H54 (cell line): ENCODE data around the gene TRAF3.

Source experiments
- DNase-seq: peaks from one replicate; pipeline ENCODE4 v3.0.0; 2011; ENCODE audit warnings: low spot score, mixed read lengths; ENCODE audit not compliant: insufficient read length
- FAIRE-seq: peaks from 3 replicates; lab custom pipeline; 2011; peaks lifted over from hg19 to GRCh38; lab: Jason Lieb, UNC
- POLR2A ChIP-seq: IDR thresholded peaks from 2 replicates; pipeline ENCODE4 v1.6.1; 2011; ENCODE audit warnings: low read depth, mild to moderate bottlenecking, low read length

TRAF3 gene

GRCh38 chr14:102914474-102915291 lies 137.4 kb downstream of the TRAF3 start:
- TF ChIP-seq POLR2A: no peak
- FAIRE-seq (no peak), DNase-seq (no peak)

- no peak for TF ChIP-seq POLR2A
- FAIRE-seq: no peak
These were observed 138.3 kb downstream of the TRAF3 start for GRCh38 chr14:102915292-102916110.

GRCh38 chr14:102916347-102917055 lies 139.3 kb downstream of the TRAF3 start:
- no peak for FAIRE-seq
- TF ChIP-seq POLR2A: no peak
- DNase-seq: no peak

More at GRCh38 chr14:102915292-102916110, 138.3 kb downstream of the TRAF3 start:
- no peak for DNase-seq

GRCh38 chr14:102917056-102917385 lies 139.8 kb downstream of the TRAF3 start:
- no peak for DNase-seq
- no peak for FAIRE-seq
- TF ChIP-seq POLR2A: no peak

GRCh38 chr14:102917469-102918211 lies 140.4 kb downstream of the TRAF3 start:
- FAIRE-seq (no peak), DNase-seq (peak; percentile 74)
- TF ChIP-seq POLR2A: no peak

GRCh38 chr14:102918438-102918837 lies 141.2 kb downstream of the TRAF3 start:
- no peak for FAIRE-seq
- no peak for TF ChIP-seq POLR2A
- DNase-seq: no peak

GRCh38 chr14:102920273-102920997 lies 143.2 kb downstream of the TRAF3 start:
- FAIRE-seq (no peak), DNase-seq (no peak)
- TF ChIP-seq POLR2A: no peak

- no peak for FAIRE-seq
These were observed 143.7 kb downstream of the TRAF3 start for GRCh38 chr14:102920998-102921304.

GRCh38 chr14:102922490-102923200 lies 145.4 kb downstream of the TRAF3 start, which contains the start of gene AMN:
Gene AMN, plus strand, starts transcription at chr14:102922663. Its CDS starts 26 bp downstream, at chr14:102922689.
- no peak for TF ChIP-seq POLR2A
- FAIRE-seq (no peak), DNase-seq (no peak)

More at GRCh38 chr14:102920998-102921304, 143.7 kb downstream of the TRAF3 start:
- no peak for DNase-seq
- TF ChIP-seq POLR2A: no peak

GRCh38 chr14:102923201-102923924 lies 146.1 kb downstream of the TRAF3 start:
- DNase-seq: no peak
- TF ChIP-seq POLR2A: no peak
- FAIRE-seq: no peak

GRCh38 chr14:102923925-102924486 lies 146.8 kb downstream of the TRAF3 start:
- no peak for TF ChIP-seq POLR2A
- no peak for DNase-seq
- FAIRE-seq: no peak
